ENCODE measurements around the gene PSMD12. TPM values are rescaled to one million over a fixed set of nuclear protein-coding genes. Genes with fewer than 3 reads are reported as not detected.
"Not testable (repeated sequence)": the region's sequence is repeated elsewhere in the genome, so short reads cannot be mapped to it uniquely, and the experiment has no call there.

Gene PSMD12
- total RNA-seq, 1 donor from 2014 or later = 31.8 TPM

DNA sequence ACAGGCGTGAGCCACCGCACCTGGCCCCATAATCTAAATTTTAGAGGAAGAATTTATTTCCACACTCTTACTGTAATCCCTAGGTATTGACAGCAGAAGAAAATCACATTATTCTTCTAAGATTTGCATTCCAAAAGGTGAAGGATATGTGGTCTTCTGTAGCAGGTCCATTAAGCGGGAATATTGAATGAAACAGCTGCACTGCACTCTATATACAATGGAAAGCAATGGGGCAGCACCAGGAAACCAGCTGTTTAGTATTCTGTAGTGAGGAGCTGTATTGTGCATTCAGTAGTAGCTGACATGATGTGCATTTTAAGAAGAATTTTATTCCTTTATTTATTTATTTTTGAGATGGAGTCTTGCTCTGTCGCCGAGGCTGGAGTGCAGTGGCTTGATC lies 49.6 kb downstream of the PSMD12 start:
- Histone ChIP-seq H3K27ac (no peak overlapping the region), H3K4me3 (no peak overlapping the region), H3K9me3 (no peaks in the 10 kb centered on the region), H3K36me3 (no peaks in the 10 kb centered on the region), H3K4me1 (no peaks in the 10 kb centered on the region), H3K27me3 (no peaks in the 10 kb centered on the region)
- intact Hi-C loops (cut with DNase I) = no loop called here
- no peak for DNase-seq (ENCODE audit: low spot score in 2 of 2)
- TF ChIP-seq, protein P1, sequence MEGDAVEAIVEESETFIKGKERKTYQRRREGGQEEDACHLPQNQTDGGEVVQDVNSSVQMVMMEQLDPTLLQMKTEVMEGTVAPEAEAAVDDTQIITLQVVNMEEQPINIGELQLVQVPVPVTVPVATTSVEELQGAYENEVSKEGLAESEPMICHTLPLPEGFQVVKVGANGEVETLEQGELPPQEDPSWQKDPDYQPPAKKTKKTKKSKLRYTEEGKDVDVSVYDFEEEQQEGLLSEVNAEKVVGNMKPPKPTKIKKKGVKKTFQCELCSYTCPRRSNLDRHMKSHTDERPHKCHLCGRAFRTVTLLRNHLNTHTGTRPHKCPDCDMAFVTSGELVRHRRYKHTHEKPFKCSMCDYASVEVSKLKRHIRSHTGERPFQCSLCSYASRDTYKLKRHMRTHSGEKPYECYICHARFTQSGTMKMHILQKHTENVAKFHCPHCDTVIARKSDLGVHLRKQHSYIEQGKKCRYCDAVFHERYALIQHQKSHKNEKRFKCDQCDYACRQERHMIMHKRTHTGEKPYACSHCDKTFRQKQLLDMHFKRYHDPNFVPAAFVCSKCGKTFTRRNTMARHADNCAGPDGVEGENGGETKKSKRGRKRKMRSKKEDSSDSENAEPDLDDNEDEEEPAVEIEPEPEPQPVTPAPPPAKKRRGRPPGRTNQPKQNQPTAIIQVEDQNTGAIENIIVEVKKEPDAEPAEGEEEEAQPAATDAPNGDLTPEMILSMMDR (IDR thresholded peaks at IDR 0.05) = no peak

DNA sequence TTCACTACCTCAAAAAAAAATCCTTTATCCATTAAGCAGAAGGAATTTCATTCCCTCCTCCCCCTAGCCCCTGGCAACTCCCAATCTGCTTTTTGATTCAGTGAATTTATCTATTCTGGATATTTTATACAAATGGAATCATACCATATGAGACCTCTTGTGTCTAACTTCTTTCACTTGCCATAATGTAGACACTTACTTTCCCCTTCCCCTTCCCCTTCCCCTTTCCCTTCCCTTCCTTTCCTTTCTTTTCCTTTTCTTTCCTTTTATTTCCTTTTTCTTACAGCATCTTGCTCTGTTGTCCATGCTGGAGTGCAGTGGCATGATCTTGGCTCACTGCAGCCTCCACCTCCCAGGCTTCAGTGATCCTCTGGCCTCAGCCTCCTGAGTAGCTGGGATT lies 50.5 kb downstream of the PSMD12 start:
- Histone ChIP-seq H3K27me3 (no peaks in the 10 kb centered on the region), H3K4me1 (no peaks in the 10 kb centered on the region), H3K27ac (no peak overlapping the region), H3K4me3 (no peak overlapping the region), H3K36me3 (no peaks in the 10 kb centered on the region), H3K9me3 (no peaks in the 10 kb centered on the region)
- TF ChIP-seq, protein P1 (IDR thresholded peaks at IDR 0.05) = no peak
- intact Hi-C loops (cut with DNase I) = no loop called here
- DNase-seq (ENCODE audit: low spot score in 2 of 2) = no peak

DNA sequence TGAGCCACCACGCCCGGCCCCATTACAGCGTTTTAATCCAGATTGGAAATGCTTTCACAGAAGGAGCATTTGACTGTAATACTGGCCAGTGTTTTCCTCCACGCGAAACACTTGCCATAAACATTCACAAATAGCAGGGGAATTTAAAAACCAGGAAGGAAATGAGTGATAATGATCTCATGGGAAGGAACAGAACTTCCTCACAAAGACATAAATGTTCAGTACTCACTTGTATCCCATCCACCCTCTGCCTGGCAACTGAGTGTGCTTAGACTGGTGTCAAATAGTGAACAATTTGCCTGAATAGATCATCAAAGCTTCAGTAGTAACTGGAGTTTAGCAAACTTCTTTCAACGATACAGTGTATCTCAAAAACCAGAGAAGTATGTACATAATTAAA lies 54.1 kb downstream of the PSMD12 start:
- Histone ChIP-seq H3K4me3 (no peak overlapping the region), H3K4me1 (no peaks in the 10 kb centered on the region), H3K9me3 (no peaks in the 10 kb centered on the region), H3K27ac (no peak overlapping the region), H3K27me3 (no peaks in the 10 kb centered on the region), H3K36me3 (no peaks in the 10 kb centered on the region)
- intact Hi-C loops (cut with DNase I) = no loop called here
- no peak for DNase-seq (ENCODE audit: low spot score in 2 of 2)
- TF ChIP-seq, protein P1 (IDR thresholded peaks at IDR 0.05) = no peak

DNA sequence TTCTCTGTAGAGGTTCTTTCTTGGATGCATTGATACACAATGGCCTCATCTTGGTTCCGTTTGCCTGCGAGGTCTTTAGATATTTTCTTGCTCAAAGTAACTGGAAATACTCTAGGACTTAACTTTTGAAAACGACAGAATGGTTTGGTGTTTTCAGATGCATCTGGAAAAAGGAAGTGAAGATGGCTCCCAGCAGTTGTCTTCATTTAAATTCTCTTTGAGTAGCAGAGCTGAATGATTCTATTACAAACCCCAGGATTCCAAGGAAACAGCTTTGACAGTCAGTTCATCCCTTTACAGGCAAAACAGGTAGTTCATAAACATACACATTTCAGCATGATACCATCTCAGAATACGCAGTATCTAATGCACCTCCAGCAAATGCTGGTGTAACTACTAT lies 54.8 kb downstream of the PSMD12 start:
- H3K27ac ChIP-seq = no peak overlapping the region
- H3K4me1 ChIP-seq = no peaks in the 10 kb centered on the region
- intact Hi-C loops (cut with DNase I) = no loop called here
- TF ChIP-seq, protein P1 (IDR thresholded peaks at IDR 0.05) = no peak
- no peaks in the 10 kb centered on the region for H3K27me3 ChIP-seq
- no peak overlapping the region for H3K4me3 ChIP-seq
- H3K9me3 ChIP-seq = no peaks in the 10 kb centered on the region
- no peaks in the 10 kb centered on the region for H3K36me3 ChIP-seq
- no peak for DNase-seq (ENCODE audit: low spot score in 2 of 2)

DNA sequence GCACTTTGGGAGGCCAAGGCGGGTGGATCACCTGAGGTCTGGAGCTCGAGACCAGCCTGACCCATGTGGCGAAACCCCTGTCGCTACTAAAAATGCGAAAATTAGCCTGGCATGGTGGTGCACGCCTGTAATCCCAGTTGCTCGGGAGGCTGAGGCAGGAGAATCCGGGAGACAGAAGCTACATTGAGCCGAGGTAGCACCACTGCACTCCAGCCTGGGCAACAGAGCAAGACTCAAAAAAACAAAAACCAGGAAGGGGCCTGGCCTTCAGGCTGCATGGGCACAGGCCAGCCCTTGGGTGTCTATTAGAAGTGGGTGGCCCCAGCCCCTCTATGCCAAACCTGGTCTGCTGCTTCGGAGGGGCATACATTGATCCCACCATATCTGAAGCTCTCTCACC lies 56.0 kb downstream of the PSMD12 start:
- no peaks in the 10 kb centered on the region for H3K4me1 ChIP-seq
- intact Hi-C loops (cut with DNase I) = no loop called here
- no peak overlapping the region for H3K27ac ChIP-seq
- DNase-seq (ENCODE audit: low spot score in 2 of 2) = no peak
- TF ChIP-seq, protein P1 (IDR thresholded peaks at IDR 0.05) = no peak
- no peaks in the 10 kb centered on the region for H3K9me3 ChIP-seq
- H3K27me3 ChIP-seq = no peaks in the 10 kb centered on the region
- H3K36me3 ChIP-seq = no peaks in the 10 kb centered on the region
- H3K4me3 ChIP-seq = no peak overlapping the region

DNA sequence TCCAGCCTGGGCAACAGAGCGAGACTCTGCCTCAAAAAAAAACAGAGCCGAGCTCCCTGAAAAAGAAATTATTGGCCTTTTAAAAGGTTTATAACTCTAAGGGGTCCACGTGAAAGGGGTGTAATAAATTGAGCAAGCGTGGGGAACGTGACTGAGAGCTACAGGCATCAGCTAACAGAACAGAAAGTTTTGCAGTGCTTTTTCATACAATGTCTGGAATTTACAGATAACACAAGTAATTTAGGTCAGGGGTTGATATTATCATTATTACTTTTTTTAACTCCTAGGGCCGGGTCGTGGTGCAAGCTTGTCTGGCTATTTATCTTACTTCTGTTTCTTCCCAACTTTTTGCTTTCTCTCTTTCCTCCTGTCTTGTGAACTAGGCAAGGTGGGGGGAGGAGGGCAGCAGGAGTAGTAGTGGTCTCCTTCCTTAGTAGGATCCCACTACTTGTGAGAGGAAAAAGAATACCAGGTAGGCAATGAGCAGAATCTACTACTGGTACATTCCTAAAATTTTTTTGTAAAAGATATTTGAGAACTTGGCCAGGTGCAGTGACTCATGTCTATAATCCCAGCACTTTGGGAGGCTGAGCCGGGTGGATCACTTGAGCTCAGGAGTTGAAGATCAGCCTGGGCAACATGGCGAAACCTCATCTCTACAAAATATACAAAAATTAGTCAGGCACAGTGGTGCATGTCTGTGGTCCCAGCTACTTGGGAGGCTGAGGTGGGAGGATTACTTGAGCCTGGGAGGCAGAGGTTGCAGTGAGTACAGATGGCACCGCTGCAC lies 60.7 kb downstream of the PSMD12 start:
- H3K27me3 ChIP-seq; H3K4me1 ChIP-seq; H3K27ac ChIP-seq; intact Hi-C loops (cut with DNase I); H3K36me3 ChIP-seq; H3K9me3 ChIP-seq; H3K4me3 ChIP-seq; DNase-seq (ENCODE audit: low spot score in 2 of 2): not testable (repeated sequence)
